Motor neuron (in vitro differentiated cells): ENCODE results near the gene ALOXE3. TPM values are rescaled to one million over a fixed set of nuclear protein-coding genes. Genes with fewer than 3 reads are reported as not detected.
A peak's percentile ranks its signal among the peaks of the same experiment; 100 is the strongest.

Experiments
- ATAC-seq, 8 experiments: fragments of 200-7000 bp; cut with Tn5 transposase; replicated peaks in 6 of 8; 2 replicates each; pipeline ENCODE4 v1.8.0; 2021; ENCODE audit warnings: mild to moderate bottlenecking in 8 of 8, moderate library complexity in 8 of 8
- H3K27ac ChIP-seq, 2 donors: fragments of 250-450 bp; sonication (Bioruptor Pico); 2 replicates each; pipeline ENCODE4 v1.9.0; 2021; ENCODE audit warnings: antibody characterized with exemption in 2 of 2, mild to moderate bottlenecking in 2 of 2, moderate library complexity in 1 of 2
- H3K4me1 ChIP-seq, 2 donors: fragments of 250-450 bp; sonication (Bioruptor Pico); replicated peaks in 1 of 2; 2 replicates each; pipeline ENCODE4 v1.6.1; 2021; ENCODE audit warnings: antibody characterized with exemption in 2 of 2, mild to moderate bottlenecking in 2 of 2, moderate library complexity in 1 of 2
- H3K4me3 ChIP-seq, 5 donors: fragments of 250-450 bp; sonication (Bioruptor Pico); 2 replicates each; pipeline ENCODE4 v1.9.0; 2021; ENCODE audit warnings: antibody characterized with exemption in 5 of 5, mild to moderate bottlenecking in 5 of 5, moderate library complexity in 4 of 5
- WGBS, 10 experiments: fragments of 450-650 bp; shearing (Covaris generic); methylation state at CpG; one replicate each; pipeline ENCODE4 v1.0.0; 2022; 5-methylcytosine and 5-hydroxymethylcytosine counted together
- in situ Hi-C, 9 experiments: fragments of 400-800 bp; cut with MboI; loops; one replicate each; pipeline ENCODE4 v1.15.0; 2021; ENCODE audit warnings: low sequenced_read_pairs in 9 of 9, low pct_unique_long_range_greater_than_20kb in 2 of 9; ENCODE audit not compliant: unreplicated experiment in 9 of 9
- total RNA-seq, 8 experiments: library from RNA; unstranded; fragments of 300-600 nt; gene quantifications; 2 replicates each; pipeline versions ENCODE4 v1.2.3 to v1.2.4, GENCODE V29; 2022

The ALOXE3 gene
- total RNA-seq, 8 experiments from 2014 or later = 0.15 to 0.95 (median 0.36) TPM; not detected in 1

- Histone ChIP-seq H3K4me1 (peaks cover 19 to 30% of the 10 kb centered on the region in 2 donors), H3K27ac (peak overlapping the region; percentile 68 to 72), H3K4me3 (peak overlapping the region; percentile 48 to 66 (median 56))
- 0 to 10% (median 0%) methylated on average over 1 to 4 of the region's 22 CpGs; no CpG with 5 or more reads in 4 of the 10 experiments for WGBS, 10 experiments
- in situ Hi-C loops = no loop called here
- peak in 2 of 8 experiments; percentile 0 to 1 for ATAC-seq
Measured at GRCh38 chr17:8151641-8152111, 33.4 kb upstream of the ALOXE3 start.

DNA sequence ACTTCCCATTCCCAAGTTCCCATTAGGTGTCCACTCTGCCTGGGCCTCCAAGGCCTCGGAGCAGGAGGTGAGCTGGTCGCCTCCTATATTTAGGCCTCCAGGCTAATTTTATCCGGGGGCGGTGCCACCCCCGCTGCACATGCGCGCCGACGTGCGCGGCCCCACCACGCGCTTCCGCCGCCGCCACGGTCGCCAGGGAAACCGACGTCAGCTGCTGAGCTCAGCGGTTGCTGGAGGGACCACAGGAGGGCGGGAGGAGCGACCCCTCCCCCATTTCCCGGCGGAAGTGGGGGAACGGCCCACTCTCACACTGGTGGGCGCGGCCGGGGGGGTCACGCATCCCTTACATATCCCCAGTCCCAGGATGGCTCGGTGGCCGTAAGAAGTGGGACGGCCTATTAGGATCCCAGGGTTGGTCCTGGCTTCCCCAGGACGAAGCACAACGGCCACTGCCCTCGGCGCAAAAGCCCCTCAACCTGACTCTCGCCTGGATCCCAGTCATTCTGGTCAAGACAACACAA lies 32.9 kb upstream of the ALOXE3 start:
- peak; percentile 10 to 37 (median 25) for ATAC-seq
- in situ Hi-C loops = no loop called here
- Histone ChIP-seq H3K4me1 (peaks cover 19 to 30% of the 10 kb centered on the region in 2 donors), H3K27ac (peak overlapping the region; percentile 68 to 72), H3K4me3 (peak overlapping the region; percentile 48 to 66 (median 56))
- 0 to 2% methylated on average over 2 to 8 of the region's 38 CpGs; no CpG with 5 or more reads in 8 of the 10 experiments for WGBS, 10 experiments

DNA sequence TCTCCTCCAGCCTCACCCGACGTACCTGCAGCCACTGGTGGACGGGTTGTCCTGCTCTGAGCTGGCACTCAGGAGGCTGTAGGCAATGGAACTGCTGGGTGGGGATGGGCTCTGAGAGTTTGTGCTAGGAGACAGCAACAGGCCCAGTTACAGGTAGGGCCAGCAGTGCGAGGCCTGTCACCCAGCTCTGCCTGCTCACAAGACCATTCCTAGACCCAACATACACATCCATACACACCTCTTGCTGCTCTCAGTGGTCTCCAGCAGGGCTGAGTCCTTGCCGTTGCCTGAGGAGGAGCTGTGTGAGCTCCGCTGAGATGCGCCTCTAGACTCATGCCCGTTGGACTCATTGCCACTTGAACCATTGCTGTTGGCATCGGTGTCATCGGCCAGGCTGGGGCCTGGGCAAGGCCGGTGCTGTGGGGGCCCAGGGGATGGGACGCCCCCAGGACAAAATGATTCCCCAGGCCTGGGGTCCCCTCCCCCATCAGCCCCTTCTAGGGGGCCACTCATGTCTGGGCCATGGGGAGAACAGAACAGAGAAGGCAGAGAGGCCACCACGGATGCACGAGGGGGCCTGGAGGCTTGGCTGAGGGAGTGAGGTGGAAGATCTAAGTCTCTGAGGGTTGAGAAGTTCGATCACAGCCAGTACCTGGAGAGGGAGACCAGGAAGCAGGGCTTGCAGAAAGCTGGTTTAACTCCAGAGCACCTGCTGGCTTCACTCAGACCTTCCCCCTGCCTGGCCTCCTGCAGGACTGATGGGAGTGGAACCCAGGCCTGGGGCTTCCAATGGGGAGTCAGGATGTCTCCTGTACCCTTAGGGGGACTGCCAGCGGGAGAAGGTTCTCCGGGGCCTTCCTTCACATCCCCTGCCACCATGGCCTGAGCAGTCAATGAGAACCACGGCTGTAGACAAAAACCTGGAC lies 32.1 kb upstream of the ALOXE3 start:
- 50 to 100% (median 87%) methylated on average over 1 to 3 of the region's 18 CpGs; no CpG with 5 or more reads in 7 of the 10 experiments for whole genome bisulfite sequencing, 10 experiments
- peak overlapping the region; percentile 68 to 72 for H3K27ac ChIP-seq
- ATAC-seq = no peak
- peak overlapping the region; percentile 48 to 66 (median 56) for H3K4me3 ChIP-seq
- in situ Hi-C loops = no loop called here
- peaks cover 19 to 26% of the 10 kb centered on the region in 2 donors for H3K4me1 ChIP-seq

GRCh38 chr17:8149419-8150193 lies 31.3 kb upstream of the ALOXE3 start:
- Histone ChIP-seq H3K27ac (no peak overlapping the region), H3K4me1 (peaks cover 18 to 22% of the 10 kb centered on the region in 2 donors), H3K4me3 (no peak overlapping the region)
- in situ Hi-C loops = no loop called here
- 75 to 100% (median 90%) methylated on average over 1 to 18 of the region's 29 CpGs; no CpG with 5 or more reads in 4 of the 10 experiments for WGBS, 10 experiments
- ATAC-seq = no peak

GRCh38 chr17:8148560-8148959 lies 30.2 kb upstream of the ALOXE3 start:
- in situ Hi-C loops = no loop called here
- Histone ChIP-seq H3K4me1 (peaks cover 15 to 16% of the 10 kb centered on the region in 2 donors), H3K27ac (no peak overlapping the region), H3K4me3 (no peak overlapping the region)
- WGBS, 10 experiments = 72 to 95% (median 93%) methylated on average over 3 to 4 of the region's 13 CpGs; no CpG with 5 or more reads in 6 of the 10 experiments
- no peak for ATAC-seq

- H3K27ac ChIP-seq = no peak overlapping the region
- in situ Hi-C loops = no loop called here
- WGBS, 10 experiments = 60 to 100% (median 92%) methylated on average over 1 to 9 of the region's 13 CpGs; no CpG with 5 or more reads in 3 of the 10 experiments
- H3K4me1 ChIP-seq = peaks cover 10 to 11% of the 10 kb centered on the region in 2 donors
- ATAC-seq = no peak
- no peak overlapping the region for H3K4me3 ChIP-seq
Measured at GRCh38 chr17:8147805-8148404, 29.6 kb upstream of the ALOXE3 start.

- 80 to 100% (median 94%) methylated on average over 1 to 10 of the region's 26 CpGs; no CpG with 5 or more reads in 1 of the 10 experiments for WGBS, 10 experiments
- in situ Hi-C loops = no loop called here
- H3K27ac ChIP-seq = no peak overlapping the region
- ATAC-seq = no peak
- H3K4me1 ChIP-seq = peaks cover 6% of the 10 kb centered on the region in 2 donors
- no peak overlapping the region for H3K4me3 ChIP-seq
Measured at GRCh38 chr17:8147141-8147804, 29.0 kb upstream of the ALOXE3 start.

- Histone ChIP-seq H3K4me1 (peaks cover 6% of the 10 kb centered on the region in 2 donors), H3K4me3 (no peak overlapping the region), H3K27ac (no peak overlapping the region)
- in situ Hi-C loops = no loop called here
- 60 to 100% (median 91%) methylated on average over 1 to 8 of the region's 14 CpGs; no CpG with 5 or more reads in 4 of the 10 experiments for WGBS, 10 experiments
- no peak for ATAC-seq
Measured at GRCh38 chr17:8146381-8147140, 28.2 kb upstream of the ALOXE3 start.

DNA sequence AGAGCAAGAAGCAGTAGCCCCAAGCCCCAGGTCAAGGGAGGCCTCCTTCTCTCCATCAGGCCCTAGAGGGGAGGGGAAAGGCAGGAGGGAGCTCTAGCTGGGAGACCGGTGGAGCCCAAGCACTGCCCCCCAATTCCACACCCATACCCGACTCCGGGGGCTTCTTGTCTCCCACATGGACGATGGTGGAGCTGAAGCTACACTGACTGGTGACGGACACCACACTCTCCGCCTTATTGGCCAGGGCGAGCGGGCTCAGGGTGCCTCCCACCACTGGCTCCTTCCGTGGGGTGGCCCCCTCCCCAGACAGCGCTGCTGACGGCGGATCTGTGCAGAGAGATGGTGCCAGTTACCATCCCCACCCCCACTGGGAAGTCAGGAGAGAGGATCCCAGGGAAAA lies 27.5 kb upstream of the ALOXE3 start:
- 100% methylated on average over 2 of the region's 12 CpGs; no CpG with 5 or more reads in 9 of the 10 experiments for WGBS, 10 experiments
- in situ Hi-C loops = no loop called here
- ATAC-seq = no peak
- H3K27ac ChIP-seq = no peak overlapping the region
- H3K4me3 ChIP-seq = no peak overlapping the region
- peaks cover 5% of the 10 kb centered on the region in 2 donors for H3K4me1 ChIP-seq

DNA sequence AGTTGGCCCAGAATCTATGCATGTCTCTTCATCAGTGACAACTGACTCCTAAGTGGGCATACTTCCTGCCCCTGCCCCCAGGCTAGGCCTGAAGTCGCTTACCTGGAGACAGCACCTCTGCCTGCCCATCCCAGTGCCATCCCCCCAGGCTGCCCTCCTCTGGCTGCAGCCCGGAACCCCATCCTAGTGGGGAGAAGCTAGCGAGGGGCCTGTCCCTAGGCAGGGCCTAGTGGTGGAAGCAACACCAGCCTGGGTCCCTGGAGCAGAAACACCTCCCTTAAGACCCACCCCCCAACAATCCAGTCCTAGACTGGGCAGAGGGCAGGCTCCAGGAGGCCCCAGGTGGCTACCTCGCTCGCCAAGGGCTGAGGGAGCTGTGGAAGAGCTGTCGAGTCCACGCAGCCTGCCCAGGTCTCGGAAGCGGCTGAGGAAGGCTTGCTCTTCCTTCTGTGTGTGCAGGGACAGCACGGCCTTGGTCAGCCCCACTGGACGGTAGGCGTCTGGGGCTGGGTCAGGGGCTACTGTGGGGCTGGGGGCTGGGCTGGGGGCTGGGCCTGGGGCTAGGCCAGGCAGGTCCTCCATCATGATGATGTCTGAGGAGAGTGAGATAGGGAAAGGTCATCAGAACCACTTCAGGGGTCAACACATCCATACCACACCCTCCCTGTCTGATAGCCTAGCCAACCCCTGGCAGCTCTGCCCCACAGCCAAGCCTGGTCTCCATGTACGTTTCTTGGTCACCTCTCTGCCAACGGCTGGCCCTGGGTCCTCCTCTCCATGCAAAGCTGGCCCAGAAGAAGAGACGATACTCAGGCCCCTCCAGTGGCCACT lies 26.3 kb upstream of the ALOXE3 start:
- H3K4me3 ChIP-seq = no peak overlapping the region
- peaks cover 1 to 2% of the 10 kb centered on the region in 2 donors for H3K4me1 ChIP-seq
- 80 to 100% (median 95%) methylated on average over 2 to 5 of the region's 15 CpGs; no CpG with 5 or more reads in 4 of the 10 experiments for WGBS, 10 experiments
- H3K27ac ChIP-seq = no peak overlapping the region
- ATAC-seq = peak in 4 of 8 experiments; percentile 1 to 13 (median 10)
- in situ Hi-C loops = no loop called here
